Measurements from ENCODE around the gene CDH18. TPM values are rescaled to one million over a fixed set of nuclear protein-coding genes. Genes with fewer than 3 reads are reported as not detected.

The CDH18 gene
- total RNA-seq, 1 experiment from 2014 or later: 0.86 TPM

- intact Hi-C loops (cut with micrococcal nuclease; ENCODE audit: unreplicated experiment): no loop called here
- Mint-ChIP-seq H3K27me3 (ENCODE audit: insufficient read depth, unreplicated experiment) (no peaks in the 10 kb centered on the region), H3K4me1 (ENCODE audit: low read depth, unreplicated experiment) (no peaks in the 10 kb centered on the region), H3K27ac (ENCODE audit: unreplicated experiment) (peak overlapping the region; percentile 42), H3K4me3 (ENCODE audit: unreplicated experiment) (no peak overlapping the region), H3K36me3 (ENCODE audit: insufficient read depth, unreplicated experiment) (no peaks in the 10 kb centered on the region), H3K9me3 (ENCODE audit: unreplicated experiment) (no peaks in the 10 kb centered on the region)
- POLR2A ChIA-PET: no interaction called here
- Histone ChIP-seq H3K27me3 (replicated peaks; ENCODE audit: control insufficient read depth, insufficient read depth, low read length) (no peaks in the 10 kb centered on the region), H3K4me1 (no peaks in the 10 kb centered on the region), H3K36me3 (ENCODE audit: control insufficient read depth, insufficient read depth, low read length) (no peaks in the 10 kb centered on the region), H3K4me3 (ENCODE audit: low read depth, low read length) (no peak overlapping the region), H3K9me3 (no peaks in the 10 kb centered on the region)
- TF ChIP-seq CTCF (IDR thresholded peaks at IDR 0.05; ENCODE audit: insufficient read depth in 1 of 2, low read depth in 1 of 2, low read length in 1 of 2, severe bottlenecking in 1 of 2, unreplicated experiment in 1 of 2): no peak
- no peak for DNase-seq
- BruUV-seq (replicated peaks): no TSS peak
- CTCF ChIA-PET: no interaction called here
Measured at GRCh38 chr5:19771174-19771835, 216.7 kb downstream of the CDH18 start.

- ChIA-PET POLR2A (no interaction called here), CTCF (no interaction called here)
- no peaks in the 10 kb centered on the region for H3K36me3 Mint-ChIP-seq (ENCODE audit: insufficient read depth, unreplicated experiment)
- DNase-seq: no peak
- BruUV-seq (replicated peaks): no TSS peak
- H3K4me3 Mint-ChIP-seq (ENCODE audit: unreplicated experiment): no peak overlapping the region
- TF ChIP-seq CTCF (IDR thresholded peaks at IDR 0.05; ENCODE audit: insufficient read depth in 1 of 2, low read depth in 1 of 2, low read length in 1 of 2, severe bottlenecking in 1 of 2, unreplicated experiment in 1 of 2): no peak
- Histone ChIP-seq H3K9me3 (no peaks in the 10 kb centered on the region), H3K36me3 (ENCODE audit: control insufficient read depth, insufficient read depth, low read length) (no peaks in the 10 kb centered on the region), H3K4me1 (no peaks in the 10 kb centered on the region), H3K27me3 (replicated peaks; ENCODE audit: control insufficient read depth, insufficient read depth, low read length) (no peaks in the 10 kb centered on the region), H3K4me3 (ENCODE audit: low read depth, low read length) (no peak overlapping the region)
- H3K27me3 Mint-ChIP-seq (ENCODE audit: insufficient read depth, unreplicated experiment): no peaks in the 10 kb centered on the region
- intact Hi-C loops (cut with micrococcal nuclease; ENCODE audit: unreplicated experiment): no loop called here
- no peaks in the 10 kb centered on the region for H3K9me3 Mint-ChIP-seq (ENCODE audit: unreplicated experiment)
- no peak overlapping the region for H3K27ac Mint-ChIP-seq (ENCODE audit: unreplicated experiment)
- no peaks in the 10 kb centered on the region for H3K4me1 Mint-ChIP-seq (ENCODE audit: low read depth, unreplicated experiment)
Measured at GRCh38 chr5:19770396-19770795, 217.6 kb downstream of the CDH18 start.

GRCh38 chr5:19767987-19768386, 220.0 kb downstream of the CDH18 start:
- POLR2A ChIA-PET: no interaction called here
- DNase-seq: no peak
- no peaks in the 10 kb centered on the region for H3K36me3 ChIP-seq (ENCODE audit: control insufficient read depth, insufficient read depth, low read length)
- TF ChIP-seq CTCF (IDR thresholded peaks at IDR 0.05; ENCODE audit: insufficient read depth in 1 of 2, low read depth in 1 of 2, low read length in 1 of 2, severe bottlenecking in 1 of 2, unreplicated experiment in 1 of 2): no peak
- no peaks in the 10 kb centered on the region for H3K4me1 ChIP-seq
- CTCF ChIA-PET: no interaction called here
- no peaks in the 10 kb centered on the region for H3K4me1 Mint-ChIP-seq (ENCODE audit: low read depth, unreplicated experiment)
- no peak overlapping the region for H3K4me3 ChIP-seq (ENCODE audit: low read depth, low read length)
- no peak overlapping the region for H3K27ac Mint-ChIP-seq (ENCODE audit: unreplicated experiment)
- BruUV-seq (replicated peaks): no TSS peak
- H3K9me3 ChIP-seq: no peaks in the 10 kb centered on the region
- no peaks in the 10 kb centered on the region for H3K36me3 Mint-ChIP-seq (ENCODE audit: insufficient read depth, unreplicated experiment)
- H3K4me3 Mint-ChIP-seq (ENCODE audit: unreplicated experiment): no peak overlapping the region
- peaks cover 9% of the 10 kb centered on the region for H3K9me3 Mint-ChIP-seq (ENCODE audit: unreplicated experiment)
- no peaks in the 10 kb centered on the region for H3K27me3 Mint-ChIP-seq (ENCODE audit: insufficient read depth, unreplicated experiment)
- intact Hi-C loops (cut with micrococcal nuclease; ENCODE audit: unreplicated experiment): no loop called here
- H3K27me3 ChIP-seq (replicated peaks; ENCODE audit: control insufficient read depth, insufficient read depth, low read length): no peaks in the 10 kb centered on the region
